GM12878 (cell line): Measurements from ENCODE around the gene NCKIPSD. TPM values are rescaled to one million over a fixed set of nuclear protein-coding genes. Genes with fewer than 3 reads are reported as not detected.

ENCODE experiments used
- CEBPZ ChIP-seq: fragments of 150-350 bp; IDR thresholded peaks from 2 replicates; pipeline ENCODE4 v1.6.1; 2016; ENCODE audit warnings: low read depth, low read length
- CHD2 ChIP-seq: IDR thresholded peaks from 2 replicates; pipeline ENCODE4 v1.6.1; 2011; ENCODE audit warnings: low read depth, low read length, improper control_type of control experiment, borderline replicate concordance
- E4F1 ChIP-seq: fragments of 450-650 bp; IDR thresholded peaks from 2 replicates; pipeline ENCODE4 v1.6.1; 2018; ENCODE audit warnings: borderline replicate concordance, mild to moderate bottlenecking; ENCODE audit not compliant: partially characterized antibody
- EED ChIP-seq: sonication (generic); IDR thresholded peaks from 2 replicates; pipeline ENCODE4 v1.6.1; 2016; ENCODE audit warnings: antibody characterized with exemption, low read depth
- EGR1 ChIP-seq, 2 experiments: IDR thresholded peaks; 1 replicate in 1 of 2; 2 replicates in 1 of 2; pipeline ENCODE4 v1.6.1; 2011 to 2012; ENCODE audit warnings: low read depth in 2 of 2, low read length in 2 of 2, borderline replicate concordance in 1 of 2, mild to moderate bottlenecking in 1 of 2, moderate library complexity in 1 of 2
- ELK1 ChIP-seq: IDR thresholded peaks from 2 replicates; pipeline ENCODE4 v1.6.1; 2012; ENCODE audit warnings: low read depth, low read length, improper control_type of control experiment
- IKZF2 ChIP-seq, 2 experiments: fragments of 450-650 bp; IDR thresholded peaks; 2 replicates each; pipeline ENCODE4 v1.6.1; 2017; ENCODE audit warnings: mild to moderate bottlenecking in 2 of 2, moderate library complexity in 2 of 2
- IRF4 ChIP-seq: IDR thresholded peaks from 2 replicates; pipeline ENCODE4 v1.6.1; 2011; ENCODE audit warnings: low read depth, low read length
- JUND ChIP-seq: IDR thresholded peaks from 2 replicates; pipeline ENCODE4 v1.6.1; 2012; ENCODE audit warnings: low read depth, mild to moderate bottlenecking, low read length, improper control_type of control experiment, moderate library complexity
- KDM1A ChIP-seq: fragments of 200-600 bp; sonication (generic); IDR thresholded peaks from 2 replicates; pipeline ENCODE4 v1.6.1; 2016; ENCODE audit warnings: borderline replicate concordance
- MAX ChIP-seq: IDR thresholded peaks from 2 replicates; pipeline ENCODE4 v1.6.1; 2012; ENCODE audit warnings: low read depth, low read length, improper control_type of control experiment
- MXI1 ChIP-seq: fragments of 150-350 bp; IDR thresholded peaks from 2 replicates; pipeline ENCODE4 v1.6.1; 2011; ENCODE audit warnings: low read depth, mild to moderate bottlenecking, inconsistent platforms, low read length, improper control_type of control experiment
- NFYA ChIP-seq: IDR thresholded peaks from 2 replicates; pipeline ENCODE4 v1.6.1; 2011; ENCODE audit warnings: low read depth, mild to moderate bottlenecking, low read length, improper control_type of control experiment, borderline replicate concordance
- NR2C1 ChIP-seq: fragments of 450-650 bp; IDR thresholded peaks from 2 replicates; pipeline ENCODE4 v1.6.1; 2017; ENCODE audit warnings: antibody characterized with exemption, mild to moderate bottlenecking, moderate library complexity
- SMAD1 ChIP-seq: fragments of 450-650 bp; IDR thresholded peaks from 2 replicates; pipeline ENCODE4 v1.6.1; 2018; ENCODE audit warnings: mild to moderate bottlenecking, low read depth; ENCODE audit not compliant: partially characterized antibody
- SP1 ChIP-seq: IDR thresholded peaks from one replicate; pipeline ENCODE4 v1.6.1; 2011; ENCODE audit warnings: low read depth, low read length
- ZBED1 ChIP-seq: IDR thresholded peaks from 2 replicates; pipeline ENCODE4 v1.6.1; 2016; ENCODE audit warnings: borderline replicate concordance
- ZNF24 ChIP-seq: fragments of 450-650 bp; IDR thresholded peaks from 2 replicates; pipeline ENCODE4 v1.6.1; 2017; ENCODE audit warnings: antibody characterized with exemption, mild to moderate bottlenecking
- polyA plus RNA-seq, 11 experiments: library from polyadenylated mRNA; depleted of rRNA in 4 of 11; unstranded in 6 of 11; stranded (reverse) in 5 of 11; fragments of >200 nt; fragmentation: Nextera tagmentation in 4 of 11; fragmentation: Illumina TruSeq in 1 of 11; extraction: Ambion mirVana in 4 of 11; extraction: Trizol in 1 of 11; gene quantifications; 1 replicate in 1 of 11; 2 replicates in 10 of 11; pipeline versions ENCODE4 v1.2.1 to v1.2.3, GENCODE V29; 2011 to 2016; ENCODE audit warnings: inconsistent platforms in 2 of 11, missing spikeins in 2 of 11, low read depth in 1 of 11
- total RNA-seq, 4 experiments: library from RNA; depleted of rRNA in 3 of 4; stranded (reverse); fragments of >200 nt in 3 of 4; fragmentation: Illumina TruSeq in 1 of 4; extraction: Trizol in 1 of 4; gene quantifications; 2 replicates each; pipeline versions ENCODE4 v1.2.1 to v1.2.3, GENCODE V29; 2013 to 2021

Gene NCKIPSD
- total and polyA plus RNA-seq, 10 of the 15 experiments (the other 5 are each of a cell fraction or from before 2014, with no cell fraction given) = 0.93 to 31.6 (median 15.2) TPM

GRCh38 chr3:48635222-48636021 is 50.3 kb downstream of the NCKIPSD start, which contains the start of gene SLC26A6 (continued):
- peak; percentile 50 for TF ChIP-seq E4F1
- TF ChIP-seq SP1 = peak; percentile 84
- no peak for TF ChIP-seq ZBED1
- TF ChIP-seq ELK1 = 0 out of 2 replicates have a peak, but pooled peaks have one; percentile 14
- TF ChIP-seq EED = peak; percentile 39
- TF ChIP-seq CEBPZ = no peak
- no peak for TF ChIP-seq KDM1A
- no peak for TF ChIP-seq MAX
- no peak for TF ChIP-seq NFYA
- no peak for TF ChIP-seq ZNF24
- no peak for TF ChIP-seq JUND
- 0 out of 3 replicates have a peak, but pooled peaks of 1 of the 2 experiments have one; percentile 14 for TF ChIP-seq EGR1 (IDR thresholded peaks at IDR 0.05; ENCODE audit: borderline replicate concordance in 1 of 2, low read depth in 2 of 2, low read length in 2 of 2)
- TF ChIP-seq IRF4 = 0 out of 2 replicates have a peak, but pooled peaks have one; percentile 27
- TF ChIP-seq SMAD1 = no peak
- peak in 1 of 2 experiments; percentile 50; a peak in 2 of 4 replicates for TF ChIP-seq IKZF2 (IDR thresholded peaks at IDR 0.05)
- TF ChIP-seq MXI1 = no peak
- TF ChIP-seq CHD2 = peak; percentile 54; the same call in 1 of the 2 replicates
- 0 out of 2 replicates have a peak, but pooled peaks have one; percentile 23 for TF ChIP-seq NR2C1
